H1 (cell line): Measurements from ENCODE around the gene CAMK2N2.

ENCODE experiments used
- BACH1 ChIP-seq: IDR thresholded peaks from 2 replicates; pipeline ENCODE4 v1.6.1; 2012; ENCODE audit warnings: low read length, improper control_type of control experiment
- CTCF ChIP-seq, 3 experiments: IDR thresholded peaks; 1 replicate in 2 of 3; 2 replicates in 1 of 3; pipeline versions ENCODE4 v1.5.1 to v1.6.1; 2011; ENCODE audit warnings: low read length in 3 of 3, mild to moderate bottlenecking in 3 of 3, inconsistent platforms in 2 of 3, low read depth in 1 of 3, moderate library complexity in 1 of 3; ENCODE audit not compliant: insufficient read depth in 1 of 3; ENCODE audit errors: control extremely low read depth in 1 of 3
- EP300 ChIP-seq, 2 experiments: IDR thresholded peaks; 1 replicate in 1 of 2; 2 replicates in 1 of 2; pipeline ENCODE4 v1.6.1; 2011 to 2012; ENCODE audit warnings: low read depth in 2 of 2, low read length in 2 of 2, mild to moderate bottlenecking in 2 of 2, borderline replicate concordance in 1 of 2, inconsistent platforms in 1 of 2, moderate library complexity in 1 of 2
- EZH2 ChIP-seq: fragments of 200-600 bp; sonication (generic); IDR thresholded peaks from 2 replicates; pipeline ENCODE4 v1.7.1; 2012; ENCODE audit warnings: low read depth, mild to moderate bottlenecking, moderate library complexity, low read length, inconsistent platforms; ENCODE audit not compliant: severe bottlenecking
- GABPA ChIP-seq: IDR thresholded peaks from 2 replicates; pipeline ENCODE4 v1.6.1; 2011; ENCODE audit warnings: mild to moderate bottlenecking, low read length, moderate library complexity, borderline replicate concordance; ENCODE audit not compliant: insufficient read depth
- POLR2A ChIP-seq, 2 experiments: IDR thresholded peaks; 1 replicate in 1 of 2; 2 replicates in 1 of 2; pipeline ENCODE4 v1.6.1; 2011; ENCODE audit warnings: low read depth in 2 of 2, low read length in 2 of 2, mild to moderate bottlenecking in 2 of 2; ENCODE audit errors: control extremely low read depth in 1 of 2
- SIX5 ChIP-seq: IDR thresholded peaks from 2 replicates; pipeline ENCODE4 v1.6.1; 2011; ENCODE audit warnings: mild to moderate bottlenecking, low read depth, low read length
- SP1 ChIP-seq: IDR thresholded peaks from 2 replicates; pipeline ENCODE4 v1.6.1; 2011; ENCODE audit warnings: low read depth, low read length
- SP4 ChIP-seq: IDR thresholded peaks from 2 replicates; pipeline ENCODE4 v1.6.1; 2012; ENCODE audit warnings: low read length, inconsistent platforms

DNA sequence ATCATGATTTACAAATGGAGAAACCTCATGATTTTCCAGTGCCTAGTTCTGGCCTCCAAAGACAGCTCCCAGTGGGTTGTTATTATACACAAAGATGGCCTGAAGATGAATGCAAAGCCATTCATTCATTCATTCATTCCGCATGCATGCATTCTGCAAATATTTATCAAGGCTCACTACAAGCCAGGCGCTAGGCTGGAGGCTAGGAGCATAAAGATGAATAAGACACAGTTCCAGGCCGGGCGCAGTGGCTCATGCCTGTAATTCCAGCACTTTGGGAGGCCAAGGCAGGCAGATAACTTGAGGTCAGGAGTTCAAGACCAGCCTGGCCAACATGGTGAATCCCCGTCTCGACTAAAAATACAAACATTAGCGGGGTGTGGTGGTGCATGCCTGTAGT, 35.3 kb upstream of the CAMK2N2 start:
- TF ChIP-seq CTCF (IDR thresholded peaks at IDR 0.05; ENCODE audit: control extremely low read depth in 1 of 3, insufficient read depth in 1 of 3, low read depth in 1 of 3, low read length in 3 of 3) (no peak), SIX5 (no peak), BACH1 (no peak), EZH2 (no peak), GABPA (no peak), EP300 (IDR thresholded peaks at IDR 0.05; ENCODE audit: borderline replicate concordance in 1 of 2, low read depth in 2 of 2, low read length in 2 of 2) (no peak), SP1 (no peak), SP4 (no peak), POLR2A (IDR thresholded peaks at IDR 0.05; ENCODE audit: control extremely low read depth in 1 of 2, low read depth in 2 of 2, low read length in 2 of 2) (no peak)
